Measurements from ENCODE around the gene PXT1. TPM values are rescaled to one million over a fixed set of nuclear protein-coding genes. Genes with fewer than 3 reads are reported as not detected.
A peak's percentile ranks its signal among the peaks of the same experiment; 100 is the strongest.

The PXT1 gene
- polyA plus RNA-seq, 1 donor (not counting 4 experiments of a cell fraction or from before 2014, with no cell fraction given) = 0.08 TPM

DNA sequence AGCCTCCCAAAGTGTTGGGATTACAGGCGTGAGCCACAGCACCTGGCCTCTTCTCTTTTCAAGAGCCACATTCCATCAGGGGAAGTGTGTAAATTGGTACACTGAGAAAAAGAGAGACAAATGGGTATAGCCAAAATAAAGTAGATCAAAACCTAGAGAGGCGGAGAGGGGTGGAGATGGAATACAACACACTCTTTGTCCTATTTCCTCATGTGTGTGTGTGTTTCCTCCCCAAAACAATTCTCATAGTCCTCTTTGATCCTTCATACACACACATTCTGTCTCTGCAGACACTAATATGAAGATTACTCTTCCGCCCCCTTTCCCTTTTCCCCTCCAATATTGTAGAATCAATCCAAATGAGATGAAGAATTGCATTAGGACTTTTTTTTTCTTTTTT is 16.0 kb downstream of the PXT1 start:
- H3K27ac ChIP-seq (ENCODE audit: control insufficient read depth, insufficient read depth, low read length) = no peak overlapping the region
- no peaks in the 10 kb centered on the region for H3K27me3 ChIP-seq (ENCODE audit: control insufficient read depth, extremely low read depth, insufficient read depth, low read length)
- no peaks in the 10 kb centered on the region for H3K9me1 ChIP-seq (ENCODE audit: control insufficient read depth, extremely low read depth, insufficient read depth, low read length)
- dilution Hi-C loops (cut with MboI; ENCODE audit: extremely low pct_ligation_motif_present, low sequenced_read_pairs) = no loop called here
- peaks cover 11% of the 10 kb centered on the region for H3K4me1 ChIP-seq (ENCODE audit: control insufficient read depth, extremely low read depth, insufficient read depth, low read length)
- H4K20me1 ChIP-seq (ENCODE audit: control insufficient read depth, extremely low read depth, insufficient read depth, low read length) = no peaks in the 10 kb centered on the region
- TF ChIP-seq, protein P1, sequence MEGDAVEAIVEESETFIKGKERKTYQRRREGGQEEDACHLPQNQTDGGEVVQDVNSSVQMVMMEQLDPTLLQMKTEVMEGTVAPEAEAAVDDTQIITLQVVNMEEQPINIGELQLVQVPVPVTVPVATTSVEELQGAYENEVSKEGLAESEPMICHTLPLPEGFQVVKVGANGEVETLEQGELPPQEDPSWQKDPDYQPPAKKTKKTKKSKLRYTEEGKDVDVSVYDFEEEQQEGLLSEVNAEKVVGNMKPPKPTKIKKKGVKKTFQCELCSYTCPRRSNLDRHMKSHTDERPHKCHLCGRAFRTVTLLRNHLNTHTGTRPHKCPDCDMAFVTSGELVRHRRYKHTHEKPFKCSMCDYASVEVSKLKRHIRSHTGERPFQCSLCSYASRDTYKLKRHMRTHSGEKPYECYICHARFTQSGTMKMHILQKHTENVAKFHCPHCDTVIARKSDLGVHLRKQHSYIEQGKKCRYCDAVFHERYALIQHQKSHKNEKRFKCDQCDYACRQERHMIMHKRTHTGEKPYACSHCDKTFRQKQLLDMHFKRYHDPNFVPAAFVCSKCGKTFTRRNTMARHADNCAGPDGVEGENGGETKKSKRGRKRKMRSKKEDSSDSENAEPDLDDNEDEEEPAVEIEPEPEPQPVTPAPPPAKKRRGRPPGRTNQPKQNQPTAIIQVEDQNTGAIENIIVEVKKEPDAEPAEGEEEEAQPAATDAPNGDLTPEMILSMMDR (optimal IDR thresholded peaks at IDR 0.05 in 1 of 3, IDR thresholded peaks at IDR 0.05 in 1 of 3, conservative IDR thresholded peaks at IDR 0.05 in 1 of 3; ENCODE audit: extremely low read depth in 1 of 3, insufficient read depth in 2 of 3, low read length in 3 of 3) = no peak
- no peak for TF ChIP-seq EZH2 (IDR thresholded peaks at IDR 0.05; ENCODE audit: low read length)
- H3K36me3 ChIP-seq (ENCODE audit: control insufficient read depth in 2 of 2, extremely low read depth in 1 of 2, insufficient read depth in 2 of 2, low read length in 2 of 2) = no peaks in the 10 kb centered on the region
- no peaks in the 10 kb centered on the region for H3K9me3 ChIP-seq (ENCODE audit: control insufficient read depth, low read depth, low read length)
- H3K9ac ChIP-seq (ENCODE audit: control insufficient read depth, extremely low read depth, insufficient read depth, low read length) = no peak overlapping the region
- no peaks in the 10 kb centered on the region for H3K79me2 ChIP-seq (ENCODE audit: control insufficient read depth, insufficient read depth, low read length)
- H3K4me3 ChIP-seq (ENCODE audit: control insufficient read depth in 2 of 3, extremely low read depth in 1 of 3, insufficient read depth in 2 of 3, low read depth in 1 of 3, low read length in 3 of 3) = no peak overlapping the region
- DNase-seq (ENCODE audit: low read depth, low spot score) (no peak), FAIRE-seq (no peak)
- no peak overlapping the region for H3K4me2 ChIP-seq (ENCODE audit: control insufficient read depth, extremely low read depth, insufficient read depth, low read depth, low read length)
- H2AFZ ChIP-seq (ENCODE audit: control insufficient read depth, low read length) = no peak overlapping the region

DNA sequence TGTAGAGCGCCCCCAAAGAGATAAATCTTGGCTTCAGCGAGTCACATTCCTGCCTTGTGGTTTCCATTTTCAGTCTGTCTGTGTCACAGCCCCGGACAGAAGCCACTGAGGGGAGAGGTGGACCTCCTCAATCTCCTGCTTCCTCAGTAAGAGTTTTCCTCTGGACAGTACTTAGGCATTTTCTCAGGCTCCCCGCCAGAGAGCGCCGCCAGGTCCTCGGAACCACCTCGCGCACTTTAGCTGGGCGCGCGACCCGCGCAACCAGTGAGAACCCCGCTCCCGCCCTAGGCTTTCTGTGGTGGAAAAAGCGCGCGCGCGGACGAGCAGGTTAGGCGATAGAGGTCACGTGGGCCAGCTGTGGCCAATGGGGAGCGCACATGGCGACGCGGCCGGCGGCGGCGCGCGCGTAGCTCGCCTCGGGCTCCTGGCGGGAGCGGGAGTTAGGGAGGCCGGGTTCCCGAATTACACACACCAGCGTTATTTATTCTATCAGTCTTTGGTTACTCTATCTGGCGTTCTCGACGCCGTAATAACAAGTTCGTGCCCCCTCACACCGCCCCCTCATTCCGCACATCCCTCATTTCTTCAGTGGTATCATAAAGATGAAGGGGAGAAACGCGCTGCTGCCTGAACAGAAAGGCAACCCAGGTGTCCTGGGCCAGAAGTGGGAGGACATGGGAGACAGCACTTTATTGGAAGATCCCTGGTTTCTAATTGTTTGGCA is 19.4 kb downstream of the PXT1 start:
- Histone ChIP-seq H3K36me3 (ENCODE audit: control insufficient read depth in 2 of 2, extremely low read depth in 1 of 2, insufficient read depth in 2 of 2, low read length in 2 of 2) (no peaks in the 10 kb centered on the region), H3K79me2 (ENCODE audit: control insufficient read depth, insufficient read depth, low read length) (no peaks in the 10 kb centered on the region), H3K27ac (ENCODE audit: control insufficient read depth, insufficient read depth, low read length) (peak overlapping the region; percentile 79), H4K20me1 (ENCODE audit: control insufficient read depth, extremely low read depth, insufficient read depth, low read length) (no peaks in the 10 kb centered on the region), H3K4me2 (ENCODE audit: control insufficient read depth, extremely low read depth, insufficient read depth, low read depth, low read length) (peak overlapping the region; percentile 98), H3K9me1 (ENCODE audit: control insufficient read depth, extremely low read depth, insufficient read depth, low read length) (no peaks in the 10 kb centered on the region), H3K9ac (ENCODE audit: control insufficient read depth, extremely low read depth, insufficient read depth, low read length) (peak overlapping the region; percentile 85), H3K4me1 (ENCODE audit: control insufficient read depth, extremely low read depth, insufficient read depth, low read length) (peaks cover 28% of the 10 kb centered on the region), H2AFZ (ENCODE audit: control insufficient read depth, low read length) (peak overlapping the region; percentile 97), H3K9me3 (ENCODE audit: control insufficient read depth, low read depth, low read length) (no peaks in the 10 kb centered on the region), H3K4me3 (ENCODE audit: control insufficient read depth in 2 of 3, extremely low read depth in 1 of 3, insufficient read depth in 2 of 3, low read depth in 1 of 3, low read length in 3 of 3) (peak overlapping the region; percentile 44 to 95 (median 87)), H3K27me3 (ENCODE audit: control insufficient read depth, extremely low read depth, insufficient read depth, low read length) (no peaks in the 10 kb centered on the region)
- dilution Hi-C loops (cut with MboI; ENCODE audit: extremely low pct_ligation_motif_present, low sequenced_read_pairs) = no loop called here
- TF ChIP-seq EZH2 (IDR thresholded peaks at IDR 0.05; ENCODE audit: low read length) = no peak
- TF ChIP-seq, protein P1 (optimal IDR thresholded peaks at IDR 0.05 in 1 of 3, IDR thresholded peaks at IDR 0.05 in 1 of 3, conservative IDR thresholded peaks at IDR 0.05 in 1 of 3; ENCODE audit: extremely low read depth in 1 of 3, insufficient read depth in 2 of 3, low read length in 3 of 3) = peak; percentile 61 to 73 (median 71)
- FAIRE-seq = peak; percentile 32
- DNase-seq (ENCODE audit: low read depth, low spot score) = peak; percentile 78

Measured in keratinocyte (primary cell).